Activated T-helper 17 cell treated with anti-CD3 and anti-CD28 coated beads, Interleukin-2, amount 50 U/mL, for 72 hours (primary cell): ENCODE results near the gene KCNK13. TPM values are rescaled to one million over a fixed set of nuclear protein-coding genes. Genes with fewer than 3 reads are reported as not detected.
"Not testable (repeated sequence)": the region's sequence is repeated elsewhere in the genome, so short reads cannot be mapped to it uniquely, and the experiment has no call there.

Experiments
- ATAC-seq: fragments of 150-1000 bp; cut with Tn5 transposase; replicated peaks from 2 replicates; pipeline ENCODE4 v1.10.0; 2021; ENCODE audit warnings: mild to moderate bottlenecking, moderate library complexity
- H3K27ac Mint-ChIP-seq: one replicate; pipeline ENCODE4 v1.8.0; 2022; ENCODE audit warnings: mixed read lengths
- H3K27me3 Mint-ChIP-seq: one replicate; pipeline ENCODE4 v1.8.0; 2022; ENCODE audit warnings: mixed read lengths
- H3K36me3 Mint-ChIP-seq: one replicate; pipeline ENCODE4 v1.8.0; 2022; ENCODE audit warnings: low read depth, mild to moderate bottlenecking, mixed read lengths
- H3K4me1 Mint-ChIP-seq: one replicate; pipeline ENCODE4 v1.8.0; 2022; ENCODE audit warnings: mixed read lengths
- H3K4me3 Mint-ChIP-seq: one replicate; pipeline ENCODE4 v1.8.0; 2022; ENCODE audit warnings: mild to moderate bottlenecking, mixed read lengths
- H3K9me3 Mint-ChIP-seq: one replicate; pipeline ENCODE4 v1.8.0; 2022; ENCODE audit warnings: mixed read lengths
- total RNA-seq, 2 donors: library from RNA; stranded (reverse); gene quantifications; one replicate each; pipeline ENCODE4 v1.2.3, GENCODE V29; 2022

KCNK13 gene
- total RNA-seq, 2 donors from 2014 or later: 0.11 to 0.30 TPM

- Mint-ChIP-seq H3K9me3 (no peaks in the 10 kb centered on the region), H3K4me3 (no peak overlapping the region), H3K4me1 (no peaks in the 10 kb centered on the region), H3K27me3 (peaks cover 9% of the 10 kb centered on the region), H3K36me3 (no peaks in the 10 kb centered on the region), H3K27ac (no peak overlapping the region)
- ATAC-seq: no peak
Measured at GRCh38 chr14:90179357-90179756, 117.6 kb downstream of the KCNK13 start.

DNA sequence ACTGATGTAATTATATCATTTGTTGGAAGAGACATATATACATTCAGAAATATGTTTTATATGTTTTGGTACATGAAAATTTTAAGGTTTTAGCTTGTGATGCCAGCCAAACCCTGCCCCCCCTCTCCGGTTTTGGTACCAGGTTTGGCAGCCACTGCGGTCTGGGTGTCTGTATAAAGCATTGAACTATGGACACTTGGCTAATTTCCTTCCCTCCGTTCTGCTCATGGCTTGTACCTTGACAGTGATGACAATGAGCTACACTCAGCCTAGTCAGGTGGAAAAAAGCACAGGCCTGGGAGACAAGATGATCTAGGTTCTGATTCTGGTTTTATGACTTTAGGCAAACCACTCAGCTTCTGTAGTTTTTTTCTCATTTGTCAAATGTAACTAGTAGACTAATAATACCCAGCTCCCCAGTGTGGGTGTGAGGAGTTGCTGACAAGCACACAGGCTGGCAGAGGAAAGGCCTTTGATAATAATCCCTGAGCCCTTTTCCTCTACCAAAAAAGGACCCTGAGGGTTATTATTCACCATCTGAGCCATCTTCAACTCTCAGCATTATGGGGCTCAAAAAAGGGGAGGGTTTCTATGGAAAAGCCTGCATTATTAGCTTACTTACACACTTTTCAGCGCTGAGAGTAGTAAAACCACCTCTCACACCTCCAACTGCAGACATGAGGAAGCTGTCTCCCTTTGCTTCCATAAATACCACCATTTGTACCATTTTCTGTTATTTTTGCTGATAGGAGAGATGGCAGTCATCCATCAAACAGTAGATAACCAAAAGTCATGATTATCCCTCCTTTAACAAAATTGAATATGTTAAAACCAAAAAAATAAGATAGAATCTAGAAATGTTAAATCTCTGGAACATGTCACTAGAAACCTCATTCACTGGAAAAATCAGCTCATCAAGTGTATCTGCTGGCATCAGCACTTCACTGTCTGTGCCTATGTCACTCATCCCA lies 118.3 kb downstream of the KCNK13 start:
- Mint-ChIP-seq H3K27ac (no peak overlapping the region), H3K4me3 (no peak overlapping the region), H3K4me1 (no peaks in the 10 kb centered on the region), H3K36me3 (no peaks in the 10 kb centered on the region), H3K27me3 (peaks cover 9% of the 10 kb centered on the region), H3K9me3 (no peaks in the 10 kb centered on the region)
- no peak for ATAC-seq

DNA sequence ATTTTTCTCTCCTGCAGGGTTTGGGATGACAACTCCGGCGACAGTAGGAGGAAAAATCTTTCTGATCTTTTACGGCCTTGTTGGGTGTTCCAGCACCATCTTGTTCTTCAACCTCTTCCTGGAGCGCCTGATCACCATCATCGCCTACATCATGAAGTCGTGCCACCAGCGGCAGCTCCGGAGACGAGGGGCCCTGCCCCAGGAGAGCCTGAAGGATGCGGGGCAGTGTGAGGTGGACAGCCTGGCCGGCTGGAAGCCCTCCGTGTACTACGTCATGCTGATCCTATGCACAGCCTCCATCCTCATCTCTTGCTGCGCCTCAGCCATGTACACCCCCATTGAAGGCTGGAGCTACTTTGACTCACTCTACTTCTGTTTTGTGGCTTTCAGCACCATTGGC lies 122.3 kb downstream of the KCNK13 start:
- Mint-ChIP-seq H3K27me3 (peaks cover 9% of the 10 kb centered on the region), H3K4me3 (no peak overlapping the region), H3K36me3 (no peaks in the 10 kb centered on the region), H3K9me3 (no peaks in the 10 kb centered on the region), H3K27ac (no peak overlapping the region), H3K4me1 (no peaks in the 10 kb centered on the region)
- no peak for ATAC-seq

- Mint-ChIP-seq H3K4me1 (no peaks in the 10 kb centered on the region), H3K36me3 (no peaks in the 10 kb centered on the region), H3K27ac (no peak overlapping the region), H3K9me3 (no peaks in the 10 kb centered on the region), H3K27me3 (peaks cover 9% of the 10 kb centered on the region), H3K4me3 (no peak overlapping the region)
- no peak for ATAC-seq
Measured at GRCh38 chr14:90184571-90185266, 122.9 kb downstream of the KCNK13 start.

- Mint-ChIP-seq H3K27me3 (peaks cover 5% of the 10 kb centered on the region), H3K27ac (no peak overlapping the region), H3K9me3 (no peaks in the 10 kb centered on the region), H3K4me1 (no peaks in the 10 kb centered on the region), H3K4me3 (no peak overlapping the region), H3K36me3 (no peaks in the 10 kb centered on the region)
- ATAC-seq: no peak
Measured at GRCh38 chr14:90188588-90188987, 126.8 kb downstream of the KCNK13 start.

- no peak overlapping the region for H3K27ac Mint-ChIP-seq
- no peak for ATAC-seq
- H3K36me3 Mint-ChIP-seq: no peaks in the 10 kb centered on the region
- H3K9me3 Mint-ChIP-seq: no peaks in the 10 kb centered on the region
- no peak overlapping the region for H3K4me3 Mint-ChIP-seq
- H3K4me1 Mint-ChIP-seq: no peaks in the 10 kb centered on the region
- H3K27me3 Mint-ChIP-seq: peaks cover 12% of the 10 kb centered on the region
Measured at GRCh38 chr14:90191154-90191553, 129.4 kb downstream of the KCNK13 start.

- Mint-ChIP-seq H3K27ac (no peak overlapping the region), H3K4me1 (no peaks in the 10 kb centered on the region), H3K9me3 (no peaks in the 10 kb centered on the region), H3K27me3 (peaks cover 12% of the 10 kb centered on the region), H3K4me3 (no peak overlapping the region), H3K36me3 (no peaks in the 10 kb centered on the region)
- no peak for ATAC-seq
Measured at GRCh38 chr14:90191585-90191984, 129.8 kb downstream of the KCNK13 start.

- ATAC-seq: peak; percentile 57
- no peak overlapping the region for H3K27ac Mint-ChIP-seq
- no peaks in the 10 kb centered on the region for H3K9me3 Mint-ChIP-seq
- peaks cover 23% of the 10 kb centered on the region for H3K27me3 Mint-ChIP-seq
- no peaks in the 10 kb centered on the region for H3K36me3 Mint-ChIP-seq
- H3K4me3 Mint-ChIP-seq: no peak overlapping the region
- no peaks in the 10 kb centered on the region for H3K4me1 Mint-ChIP-seq
Measured at GRCh38 chr14:90193925-90194324, 132.1 kb downstream of the KCNK13 start.

GRCh38 chr14:90194706-90195105 lies 132.9 kb downstream of the KCNK13 start:
- no peak overlapping the region for H3K27ac Mint-ChIP-seq
- no peak for ATAC-seq
- H3K4me1 Mint-ChIP-seq: no peaks in the 10 kb centered on the region

GRCh38 chr14:90198541-90199060 lies 136.8 kb downstream of the KCNK13 start:
- no peak overlapping the region for H3K27ac Mint-ChIP-seq
- H3K9me3 Mint-ChIP-seq: peaks cover 4% of the 10 kb centered on the region
- no peaks in the 10 kb centered on the region for H3K4me1 Mint-ChIP-seq
- H3K4me3 Mint-ChIP-seq: no peak overlapping the region
- ATAC-seq: no peak
- H3K36me3 Mint-ChIP-seq: no peaks in the 10 kb centered on the region
- H3K27me3 Mint-ChIP-seq: peaks cover 31% of the 10 kb centered on the region

More at GRCh38 chr14:90194706-90195105, 132.9 kb downstream of the KCNK13 start:
- Mint-ChIP-seq H3K4me3 (no peak overlapping the region), H3K27me3 (peaks cover 23% of the 10 kb centered on the region), H3K36me3 (no peaks in the 10 kb centered on the region), H3K9me3 (no peaks in the 10 kb centered on the region)

GRCh38 chr14:90200546-90200945 lies 138.8 kb downstream of the KCNK13 start:
- not testable (repeated sequence) for H3K4me3 Mint-ChIP-seq, H3K9me3 Mint-ChIP-seq, H3K4me1 Mint-ChIP-seq, ATAC-seq, H3K36me3 Mint-ChIP-seq, H3K27ac Mint-ChIP-seq
- peaks cover 23% of the 10 kb centered on the region for H3K27me3 Mint-ChIP-seq

DNA sequence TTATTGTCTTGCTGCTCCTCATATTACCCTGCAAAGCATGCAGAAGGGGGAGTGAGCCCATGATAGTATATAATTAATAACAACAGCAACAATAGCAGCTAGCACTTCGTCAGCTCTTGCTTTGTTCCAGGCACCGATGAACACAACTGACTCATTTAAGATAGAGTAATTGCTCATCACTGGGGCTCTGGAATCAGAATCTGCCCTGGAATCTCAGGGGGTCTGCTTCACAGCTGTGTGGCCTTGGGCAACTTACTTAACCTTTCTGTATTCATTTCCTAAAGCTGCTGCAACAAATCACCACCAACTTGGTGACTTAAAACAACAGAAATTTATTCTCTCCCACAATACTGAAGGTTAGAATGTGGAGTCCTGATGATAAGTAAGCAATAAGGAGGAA lies 139.6 kb downstream of the KCNK13 start:
- Mint-ChIP-seq H3K27ac (no peak overlapping the region), H3K4me3 (no peak overlapping the region), H3K4me1 (no peaks in the 10 kb centered on the region), H3K27me3 (peaks cover 23% of the 10 kb centered on the region), H3K36me3 (no peaks in the 10 kb centered on the region), H3K9me3 (peaks cover 4% of the 10 kb centered on the region)
- no peak for ATAC-seq

- Mint-ChIP-seq H3K27me3 (peaks cover 12% of the 10 kb centered on the region), H3K36me3 (no peaks in the 10 kb centered on the region), H3K4me3 (no peak overlapping the region), H3K9me3 (peaks cover 4% of the 10 kb centered on the region), H3K4me1 (no peaks in the 10 kb centered on the region), H3K27ac (no peak overlapping the region)
- ATAC-seq: no peak
Measured at GRCh38 chr14:90204516-90204915, 142.7 kb downstream of the KCNK13 start.

DNA sequence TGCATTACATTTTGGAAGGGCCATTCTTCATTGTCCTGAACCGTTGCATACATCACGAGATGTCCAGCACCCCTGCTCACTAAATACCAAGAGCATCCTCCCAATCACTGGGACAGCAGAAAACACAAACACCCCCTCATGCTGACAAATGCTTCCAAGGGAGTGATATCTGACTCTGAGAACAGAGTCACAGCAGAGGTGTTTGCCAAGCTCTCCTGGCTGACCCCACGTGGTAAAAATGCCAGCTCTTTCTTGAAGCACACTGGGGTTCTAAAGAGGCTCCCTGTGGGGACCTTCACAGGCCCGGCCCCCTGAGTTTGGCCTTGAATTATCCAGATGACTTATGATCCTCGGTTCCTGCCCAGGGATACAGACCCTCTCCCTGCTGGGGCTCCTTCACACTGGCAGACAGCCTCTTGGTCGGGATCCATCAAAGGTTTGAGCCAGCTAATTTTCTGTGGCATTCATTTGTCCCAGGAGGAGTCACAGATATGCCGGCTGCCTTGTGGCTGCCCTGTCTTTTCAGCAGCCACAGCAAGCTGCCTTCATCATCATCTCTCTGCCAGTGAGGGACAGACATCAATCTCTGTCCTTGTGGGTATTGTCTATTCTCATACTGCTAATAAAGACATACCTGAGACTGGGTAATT lies 151.4 kb downstream of the KCNK13 start:
- no peaks in the 10 kb centered on the region for H3K36me3 Mint-ChIP-seq
- no peaks in the 10 kb centered on the region for H3K4me1 Mint-ChIP-seq
- H3K4me3 Mint-ChIP-seq: no peak overlapping the region
- H3K27ac Mint-ChIP-seq: no peak overlapping the region
- peaks cover 24% of the 10 kb centered on the region for H3K27me3 Mint-ChIP-seq
- H3K9me3 Mint-ChIP-seq: peaks cover 3% of the 10 kb centered on the region
- no peak for ATAC-seq
